Transverse colon (tissue), 4 donors: Measurements from ENCODE around the gene LGALS7. TPM values are rescaled to one million over a fixed set of nuclear protein-coding genes. Genes with fewer than 3 reads are reported as not detected.
"Not testable (repeated sequence)": the region's sequence is repeated elsewhere in the genome, so short reads cannot be mapped to it uniquely, and the experiment has no call there.

ENCODE experiments used
- DNase-seq: peaks from one replicate; pipeline ENCODE4 v3.0.0-alpha.2; 2019
- H3K27ac ChIP-seq, 4 donors: fragments of 200-600 bp; sonication (generic); 2 replicates each; pipeline ENCODE4 v1.5.1; 2016 to 2018; ENCODE audit warnings: inconsistent platforms in 4 of 4
- H3K27me3 ChIP-seq: fragments of 200-600 bp; sonication (generic); 2 replicates; pipeline ENCODE4 v1.5.1; 2017; ENCODE audit warnings: inconsistent platforms
- H3K36me3 ChIP-seq, 4 donors: fragments of 200-600 bp; sonication (generic); 2 replicates each; pipeline ENCODE4 v1.5.1; 2017 to 2019; ENCODE audit warnings: inconsistent platforms in 4 of 4
- H3K4me1 ChIP-seq, 4 donors: fragments of 200-600 bp; sonication (generic); 2 replicates each; pipeline ENCODE4 v1.5.1; 2017 to 2020; ENCODE audit warnings: inconsistent platforms in 4 of 4
- H3K4me3 ChIP-seq, 4 donors: fragments of 200-600 bp; sonication (generic); 1 replicate in 1 of 4; 2 replicates in 3 of 4; pipeline versions ENCODE4 v1.5.1 to v1.6.1; 2017 to 2019; ENCODE audit warnings: inconsistent platforms in 4 of 4
- H3K9me3 ChIP-seq, 2 donors: fragments of 200-600 bp; sonication (generic); 2 replicates each; pipeline ENCODE4 v1.5.1; 2017 to 2019; ENCODE audit warnings: inconsistent platforms in 2 of 2
- CTCF ChIP-seq, 5 experiments: fragments of 200-600 bp in 3 of 5; fragments of 450-650 bp in 2 of 5; sonication (generic) in 3 of 5; IDR thresholded peaks; 1 replicate in 2 of 5; 2 replicates in 3 of 5; pipeline ENCODE4 v1.5.1; 2016 to 2017; ENCODE audit warnings: antibody characterized with exemption in 5 of 5, inconsistent platforms in 3 of 5, mild to moderate bottlenecking in 2 of 5, moderate library complexity in 1 of 5
- EP300 ChIP-seq: sonication (generic); formaldehyde crosslinking; IDR thresholded peaks from one replicate; pipeline ENCODE4 v1.6.1; 2017; ENCODE audit warnings: antibody characterized with exemption, low read depth
- POLR2A ChIP-seq: fragments of 450-650 bp; IDR thresholded peaks from one replicate; pipeline ENCODE4 v1.6.1; 2016; ENCODE audit warnings: antibody characterized with exemption, mild to moderate bottlenecking, moderate library complexity
- POLR2AphosphoS5 ChIP-seq, 3 donors: sonication (generic); formaldehyde crosslinking; IDR thresholded peaks; one replicate each; pipeline ENCODE4 v1.6.1; 2016; ENCODE audit warnings: antibody characterized with exemption in 3 of 3
- WGBS, 2 donors: methylation state at CpG; one replicate each; pipeline ENCODE4 v1.1.5; 2018; ENCODE audit warnings: low coverage in 1 of 2; 5-methylcytosine and 5-hydroxymethylcytosine counted together
- in situ Hi-C, 4 donors: fragments of 200-750 bp; cut with MboI; loops; one replicate each; pipeline versions ENCODE4 v1.15.0 to v1.15.1; 2017; ENCODE audit warnings: low sequenced_read_pairs in 3 of 4, low pct_ligation_motif_present in 1 of 4, low pct_unique_long_range_greater_than_20kb in 1 of 4
- intact Hi-C: fragments of 100-400 bp; cut with DNase I; formaldehyde crosslinking; loops from one replicate; pipeline ENCODE4 v1.15.1; 2023; ENCODE audit warnings: low total_unique reads
- total RNA-seq, 4 donors: library from RNA; depleted of rRNA; stranded (reverse); fragments of >200 nt; gene quantifications; one replicate each; pipeline ENCODE4 v1.1.0, GENCODE V29; 2016

Gene LGALS7
- total RNA-seq, 4 donors from 2014 or later, result not detected

DNA sequence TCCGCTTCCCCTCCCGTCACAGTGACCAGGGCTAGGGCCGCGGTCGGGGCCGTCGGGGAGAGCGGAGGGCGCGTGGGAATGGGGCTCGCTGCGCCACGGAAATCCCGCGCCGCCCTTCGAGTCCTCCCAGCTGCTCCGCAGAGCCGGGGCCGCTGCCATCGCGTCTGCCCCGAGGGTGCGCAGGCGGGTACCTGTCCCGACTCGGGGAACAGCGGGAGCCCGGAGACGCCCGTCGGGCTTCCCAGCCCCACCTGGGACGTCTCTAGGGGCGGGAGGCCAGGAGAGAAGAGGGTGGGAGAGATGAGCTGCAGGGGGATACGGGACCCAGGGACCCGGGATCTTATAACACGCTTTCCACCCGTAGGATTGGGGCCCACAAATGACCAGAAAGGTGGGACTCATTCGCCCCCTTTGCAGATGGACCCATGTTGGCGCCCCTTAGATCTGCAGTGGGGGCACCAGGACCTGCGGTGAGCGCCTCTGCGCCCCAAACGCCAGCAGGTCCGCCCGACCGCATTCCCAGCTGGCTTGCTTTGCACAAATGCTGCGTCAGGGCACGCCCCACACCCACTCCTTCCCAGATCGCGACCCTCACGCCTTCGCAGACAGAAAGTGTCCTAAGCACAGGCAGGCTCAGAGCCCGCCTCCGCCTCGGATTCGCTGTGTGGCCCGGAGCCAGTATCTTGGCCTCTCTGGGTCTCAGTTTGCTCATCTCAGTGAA, 2.9 kb downstream of the LGALS7 start:
- H3K27ac ChIP-seq, result peak overlapping the region in 3 of 4 donors; percentile 51 to 67 (median 67)
- H3K27me3 ChIP-seq, H3K9me3 ChIP-seq, H3K4me1 ChIP-seq, in situ Hi-C loops, intact Hi-C loops, H3K36me3 ChIP-seq, DNase-seq: not testable (repeated sequence)
- 46% methylated on average over 6 of the region's 58 CpGs; no CpG with 5 or more reads in 1 of the 2 donors for WGBS, 2 donors
- peak overlapping the region in 2 of 4 donors; percentile 32 to 47 for H3K4me3 ChIP-seq

GRCh38 chr19:38769635-38770211, 3.6 kb downstream of the LGALS7 start:
- Histone ChIP-seq H3K36me3 (no peaks in the 10 kb centered on the region), H3K4me1 (peaks cover 0 to 9% (median 4%) of the 10 kb centered on the region in 4 donors), H3K27ac (peak overlapping the region; percentile 51 to 67 (median 64)), H3K4me3 (peak overlapping the region in 2 of 4 donors; percentile 32 to 47), H3K27me3 (no peaks in the 10 kb centered on the region), H3K9me3 (no peaks in the 10 kb centered on the region)
- peak; percentile 94 for DNase-seq
- intact Hi-C loops, result no loop called here
- peak; percentile 52 to 74 (median 53) for TF ChIP-seq POLR2AphosphoS5 (IDR thresholded peaks at IDR 0.05)
- no peak for TF ChIP-seq EP300
- TF ChIP-seq POLR2A, result peak; percentile 29
- TF ChIP-seq CTCF (IDR thresholded peaks at IDR 0.05), result peak; percentile 70 to 98 (median 81)
- in situ Hi-C loops, result no loop called here
- 30% methylated on average over 29 of the region's 42 CpGs; no CpG with 5 or more reads in 1 of the 2 donors for WGBS, 2 donors

GRCh38 chr19:38766276-38767047, 6.9 kb downstream of the LGALS7 start:
- DNase-seq, result no peak
- H3K9me3 ChIP-seq, result no peaks in the 10 kb centered on the region
- TF ChIP-seq CTCF (IDR thresholded peaks at IDR 0.05) (no peak), EP300 (no peak), POLR2AphosphoS5 (IDR thresholded peaks at IDR 0.05) (no peak), POLR2A (no peak)
- WGBS, 2 donors, result 90 to 93% methylated on average over 4 to 10 of the region's 10 CpGs
- no peak overlapping the region for H3K27ac ChIP-seq
- in situ Hi-C loops, result no loop called here
- no peak overlapping the region for H3K4me3 ChIP-seq
- no peaks in the 10 kb centered on the region for H3K36me3 ChIP-seq
- intact Hi-C loops, result no loop called here
- no peaks in the 10 kb centered on the region for H3K27me3 ChIP-seq
- H3K4me1 ChIP-seq, result peaks cover 0 to 9% (median 4%) of the 10 kb centered on the region in 4 donors

DNA sequence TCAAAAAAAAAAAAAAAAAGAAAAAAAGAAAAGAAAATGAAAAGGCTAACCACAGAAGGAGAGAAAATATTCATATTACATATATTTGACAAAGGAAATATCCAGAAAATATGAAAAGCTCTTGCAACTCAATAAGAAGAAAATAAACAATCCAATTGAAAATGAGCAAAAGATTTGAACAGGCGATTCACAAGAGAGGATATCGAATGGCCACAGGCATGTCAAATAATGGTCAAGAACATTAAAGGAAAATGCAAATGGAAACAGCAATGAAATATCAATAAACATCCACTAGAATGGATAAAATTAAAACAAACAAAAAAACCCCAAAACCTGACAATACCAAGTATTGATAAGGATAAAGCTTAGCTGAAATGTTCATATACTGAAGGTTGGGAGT, 8.1 kb downstream of the LGALS7 start:
- in situ Hi-C loops, result no loop called here

More for the DNA sequence above, 8.1 kb downstream of the LGALS7 start:
- Histone ChIP-seq H3K4me1 (peaks cover 0 to 9% (median 4%) of the 10 kb centered on the region in 4 donors), H3K27ac (no peak overlapping the region), H3K27me3 (no peaks in the 10 kb centered on the region), H3K9me3 (no peaks in the 10 kb centered on the region), H3K36me3 (no peaks in the 10 kb centered on the region), H3K4me3 (no peak overlapping the region)
- intact Hi-C loops, result no loop called here
- DNase-seq, result no peak
- 93 to 98% methylated on average over 2 of the region's 2 CpGs for WGBS, 2 donors
- no peak for TF ChIP-seq EP300
- TF ChIP-seq CTCF (IDR thresholded peaks at IDR 0.05), result no peak
- TF ChIP-seq POLR2A, result no peak
- TF ChIP-seq POLR2AphosphoS5 (IDR thresholded peaks at IDR 0.05), result no peak
